ENCODE data around the gene NUP93.

The NUP93 gene

GRCh38 chr16:56777001-56777400, 47.1 kb downstream of the NUP93 start:
- Histone ChIP-seq H3K36me3 (ENCODE audit: insufficient read depth, low read length) (no peaks in the 10 kb centered on the region), H3K4me2 (ENCODE audit: low read depth, low read length, poor library complexity, severe bottlenecking) (no peak overlapping the region), H3K9me2 (replicated peaks; ENCODE audit: low read depth, low read length) (no peaks in the 10 kb centered on the region)

GRCh38 chr16:56777482-56777881, 47.6 kb downstream of the NUP93 start:
- Histone ChIP-seq H3K4me2 (ENCODE audit: low read depth, low read length, poor library complexity, severe bottlenecking) (no peak overlapping the region), H3K4me1 (ENCODE audit: insufficient read depth, low read length, poor library complexity, severe bottlenecking) (peaks cover 42% of the 10 kb centered on the region), H3K9me3 (ENCODE audit: insufficient read depth, low read depth, low read length) (no peaks in the 10 kb centered on the region), H4K20me1 (ENCODE audit: insufficient read depth, low read length, poor library complexity, severe bottlenecking) (peaks cover 8% of the 10 kb centered on the region), H3K9ac (ENCODE audit: low read depth, low read length, poor library complexity, severe bottlenecking) (no peak overlapping the region), H3K27me3 (ENCODE audit: insufficient read depth, low read length, poor library complexity, severe bottlenecking) (no peaks in the 10 kb centered on the region), H3F3A (ENCODE audit: low read depth) (no peaks in the 10 kb centered on the region), H3K36me3 (ENCODE audit: insufficient read depth, low read length) (no peaks in the 10 kb centered on the region), H3K4me3 (ENCODE audit: low read length, poor library complexity, severe bottlenecking) (no peak overlapping the region), H3K9me2 (replicated peaks; ENCODE audit: low read depth, low read length) (no peaks in the 10 kb centered on the region), H2AFZ (ENCODE audit: low read length) (no peak overlapping the region), H3K79me2 (ENCODE audit: insufficient read depth, low read length) (peaks cover 55% of the 10 kb centered on the region)
- TF ChIP-seq EZH2phosphoT487 (IDR thresholded peaks at IDR 0.05; ENCODE audit: borderline replicate concordance), result no peak
- no peak for TF ChIP-seq CTCF (conservative IDR thresholded peaks at IDR 0.05; ENCODE audit: low read length)

More at GRCh38 chr16:56777001-56777400, 47.1 kb downstream of the NUP93 start:
- Histone ChIP-seq H3K9me3 (ENCODE audit: insufficient read depth, low read depth, low read length) (no peaks in the 10 kb centered on the region), H3K4me3 (ENCODE audit: low read length, poor library complexity, severe bottlenecking) (no peak overlapping the region), H3K4me1 (ENCODE audit: insufficient read depth, low read length, poor library complexity, severe bottlenecking) (peaks cover 42% of the 10 kb centered on the region), H3K79me2 (ENCODE audit: insufficient read depth, low read length) (peaks cover 56% of the 10 kb centered on the region), H3F3A (ENCODE audit: low read depth) (no peaks in the 10 kb centered on the region), H3K27me3 (ENCODE audit: insufficient read depth, low read length, poor library complexity, severe bottlenecking) (no peaks in the 10 kb centered on the region), H2AFZ (ENCODE audit: low read length) (no peak overlapping the region), H3K9ac (ENCODE audit: low read depth, low read length, poor library complexity, severe bottlenecking) (no peak overlapping the region), H4K20me1 (ENCODE audit: insufficient read depth, low read length, poor library complexity, severe bottlenecking) (peaks cover 8% of the 10 kb centered on the region)
- TF ChIP-seq EZH2phosphoT487 (IDR thresholded peaks at IDR 0.05; ENCODE audit: borderline replicate concordance) (no peak), CTCF (conservative IDR thresholded peaks at IDR 0.05; ENCODE audit: low read length) (no peak)

- no peaks in the 10 kb centered on the region for H3K27me3 ChIP-seq (ENCODE audit: insufficient read depth, low read length, poor library complexity, severe bottlenecking)
- peak overlapping the region; percentile 71 for H3K4me2 ChIP-seq (ENCODE audit: low read depth, low read length, poor library complexity, severe bottlenecking)
- H3K79me2 ChIP-seq (ENCODE audit: insufficient read depth, low read length), result peaks cover 61% of the 10 kb centered on the region
- no peak overlapping the region for H3K9ac ChIP-seq (ENCODE audit: low read depth, low read length, poor library complexity, severe bottlenecking)
- no peaks in the 10 kb centered on the region for H3K9me3 ChIP-seq (ENCODE audit: insufficient read depth, low read depth, low read length)
- H2AFZ ChIP-seq (ENCODE audit: low read length), result no peak overlapping the region
- no peaks in the 10 kb centered on the region for H3F3A ChIP-seq (ENCODE audit: low read depth)
- no peaks in the 10 kb centered on the region for H3K9me2 ChIP-seq (replicated peaks; ENCODE audit: low read depth, low read length)
- H3K4me1 ChIP-seq (ENCODE audit: insufficient read depth, low read length, poor library complexity, severe bottlenecking), result peaks cover 35% of the 10 kb centered on the region
- H3K36me3 ChIP-seq (ENCODE audit: insufficient read depth, low read length), result no peaks in the 10 kb centered on the region
- H3K4me3 ChIP-seq (ENCODE audit: low read length, poor library complexity, severe bottlenecking), result no peak overlapping the region
- TF ChIP-seq CTCF (conservative IDR thresholded peaks at IDR 0.05; ENCODE audit: low read length) (no peak), EZH2phosphoT487 (IDR thresholded peaks at IDR 0.05; ENCODE audit: borderline replicate concordance) (no peak)
- peaks cover 8% of the 10 kb centered on the region for H4K20me1 ChIP-seq (ENCODE audit: insufficient read depth, low read length, poor library complexity, severe bottlenecking)
Observed at GRCh38 chr16:56779906-56780305, 50.0 kb downstream of the NUP93 start.

Measured in Loucy (cell line).